ENCODE data around the gene IL1RN. TPM values are rescaled to one million over a fixed set of nuclear protein-coding genes. Genes with fewer than 3 reads are reported as not detected.

IL1RN gene
- polyA plus RNA-seq, 3 donors = 89.9 to 109 (median 92.0) TPM

- H3K9me3 Mint-ChIP-seq = peaks cover 0 to 2% (median 0%) of the 10 kb centered on the region in 7 donors
- intact Hi-C loops (cut with micrococcal nuclease) = no loop called here
- peaks cover 0 to 8% (median 2%) of the 10 kb centered on the region in 3 donors for H3K27me3 Mint-ChIP-seq (ENCODE audit: low read depth in 3 of 3)
- H3K36me3 Mint-ChIP-seq = no peaks in the 10 kb centered on the region
- Histone ChIP-seq H3K4me3 (replicated peaks in 1 of 3; ENCODE audit: low read depth in 2 of 3, low read length in 3 of 3) (no peak overlapping the region), H2AFZ (ENCODE audit: insufficient read depth, low read depth, low read length, poor library complexity, severe bottlenecking) (no peak overlapping the region), H3K9me3 (replicated peaks in 1 of 2; ENCODE audit: control insufficient read depth in 1 of 2, insufficient read depth in 1 of 2, low read length in 2 of 2) (no peaks in the 10 kb centered on the region), H4K20me1 (ENCODE audit: insufficient read depth, low read length) (no peaks in the 10 kb centered on the region), H3K27me3 (ENCODE audit: control insufficient read depth in 2 of 2, insufficient read depth in 2 of 2, low read length in 2 of 2) (no peaks in the 10 kb centered on the region), H3K4me2 (replicated peaks; ENCODE audit: extremely low read depth, low read length, poor library complexity, severe bottlenecking) (no peak overlapping the region), H3K27ac (ENCODE audit: low read depth in 1 of 2, low read length in 2 of 2) (no peak overlapping the region), H3K9ac (ENCODE audit: insufficient read depth, low read length, poor library complexity, severe bottlenecking) (no peak overlapping the region), H3K79me2 (ENCODE audit: insufficient read depth, low read length) (no peaks in the 10 kb centered on the region), H3K36me3 (replicated peaks in 1 of 2; ENCODE audit: control insufficient read depth in 1 of 2, insufficient read depth in 2 of 2, low read length in 2 of 2) (no peaks in the 10 kb centered on the region), H3K4me1 (ENCODE audit: control insufficient read depth in 1 of 2, insufficient read depth in 2 of 2, low read length in 2 of 2) (peaks cover 5 to 6% of the 10 kb centered on the region in 2 donors)
- TF ChIP-seq CTCF (IDR thresholded peaks at IDR 0.05) = no peak
- WGBS (ENCODE audit: insufficient coverage) = 89% methylated on average over 1 of the region's 6 CpGs
- H3K4me3 Mint-ChIP-seq = no peak overlapping the region
- peak overlapping the region in 1 of 7 donors; percentile 20 for H3K27ac Mint-ChIP-seq
- peak in 1 of 3 donors; percentile 32 for DNase-seq
- peaks cover 23% of the 10 kb centered on the region for H3K4me1 Mint-ChIP-seq
These were observed 49.0 kb upstream of the IL1RN start for GRCh38 chr2:113078350-113078839.

- no peak for TF ChIP-seq CTCF (IDR thresholded peaks at IDR 0.05)
- no peak overlapping the region for H3K4me3 ChIP-seq (replicated peaks in 1 of 3; ENCODE audit: low read depth in 2 of 3, low read length in 3 of 3)
- no peak overlapping the region for H3K4me2 ChIP-seq (replicated peaks; ENCODE audit: extremely low read depth, low read length, poor library complexity, severe bottlenecking)
- H3K9ac ChIP-seq (ENCODE audit: insufficient read depth, low read length, poor library complexity, severe bottlenecking) = no peak overlapping the region
- H3K9me3 ChIP-seq (replicated peaks in 1 of 2; ENCODE audit: control insufficient read depth in 1 of 2, insufficient read depth in 1 of 2, low read length in 2 of 2) = no peaks in the 10 kb centered on the region
- DNase-seq = no peak
- WGBS (ENCODE audit: insufficient coverage) = no CpG with 5 or more reads among the region's 4 CpGs
- no peaks in the 10 kb centered on the region for H4K20me1 ChIP-seq (ENCODE audit: insufficient read depth, low read length)
- H3K27me3 ChIP-seq (ENCODE audit: control insufficient read depth in 2 of 2, insufficient read depth in 2 of 2, low read length in 2 of 2) = no peaks in the 10 kb centered on the region
- Mint-ChIP-seq H3K9me3 (peaks cover 0 to 2% (median 0%) of the 10 kb centered on the region in 7 donors), H3K4me1 (peaks cover 29% of the 10 kb centered on the region), H3K27me3 (ENCODE audit: low read depth in 3 of 3) (peaks cover 0 to 8% (median 2%) of the 10 kb centered on the region in 3 donors), H3K27ac (no peak overlapping the region), H3K36me3 (no peaks in the 10 kb centered on the region), H3K4me3 (no peak overlapping the region)
- peaks cover 12% of the 10 kb centered on the region in 2 donors for H3K4me1 ChIP-seq (ENCODE audit: control insufficient read depth in 1 of 2, insufficient read depth in 2 of 2, low read length in 2 of 2)
- no peaks in the 10 kb centered on the region for H3K36me3 ChIP-seq (replicated peaks in 1 of 2; ENCODE audit: control insufficient read depth in 1 of 2, insufficient read depth in 2 of 2, low read length in 2 of 2)
- no peak overlapping the region for H3K27ac ChIP-seq (ENCODE audit: low read depth in 1 of 2, low read length in 2 of 2)
- no peak overlapping the region for H2AFZ ChIP-seq (ENCODE audit: insufficient read depth, low read depth, low read length, poor library complexity, severe bottlenecking)
- intact Hi-C loops (cut with micrococcal nuclease) = no loop called here
- no peaks in the 10 kb centered on the region for H3K79me2 ChIP-seq (ENCODE audit: insufficient read depth, low read length)
These were observed 48.3 kb upstream of the IL1RN start for GRCh38 chr2:113079131-113079530.
